Subcutaneous abdominal adipose tissue (tissue), 5 donors: ENCODE results near the gene SLC2A9.

Source experiments
- H3K27ac ChIP-seq: one replicate; pipeline ENCODE4 v1.7.0; 2013; ENCODE audit warnings: low read depth, mild to moderate bottlenecking, inconsistent platforms, low read length, moderate library complexity
- H3K27me3 ChIP-seq, 5 donors: one replicate each; pipeline ENCODE4 v1.7.0; 2013; ENCODE audit warnings: low read length in 5 of 5, inconsistent platforms in 1 of 5; ENCODE audit not compliant: control insufficient read depth in 5 of 5, insufficient read depth in 4 of 5
- H3K36me3 ChIP-seq, 5 donors: one replicate each; pipeline ENCODE4 v1.7.0; 2013; ENCODE audit warnings: low read length in 5 of 5; ENCODE audit not compliant: control insufficient read depth in 5 of 5, insufficient read depth in 5 of 5
- H3K4me1 ChIP-seq, 5 donors: one replicate each; pipeline ENCODE4 v1.7.0; 2013; ENCODE audit warnings: low read length in 5 of 5, mild to moderate bottlenecking in 3 of 5, moderate library complexity in 1 of 5; ENCODE audit not compliant: control insufficient read depth in 5 of 5, insufficient read depth in 5 of 5
- H3K4me3 ChIP-seq, 5 donors: one replicate each; pipeline ENCODE4 v1.7.0; 2013; ENCODE audit warnings: low read length in 5 of 5, low read depth in 1 of 5
- H3K9ac ChIP-seq, 5 donors: one replicate each; pipeline ENCODE4 v1.7.0; 2013; ENCODE audit warnings: low read length in 5 of 5, mild to moderate bottlenecking in 4 of 5, moderate library complexity in 3 of 5
- H3K9me3 ChIP-seq, 5 donors: one replicate each; pipeline ENCODE4 v1.7.0; 2013; ENCODE audit warnings: low read length in 5 of 5; ENCODE audit not compliant: control insufficient read depth in 5 of 5
- donor health status: healthy.
- donor health status: healthy.
- donor health status: healthy.
- donor health status: healthy.
- donor health status: healthy.

Gene SLC2A9

DNA sequence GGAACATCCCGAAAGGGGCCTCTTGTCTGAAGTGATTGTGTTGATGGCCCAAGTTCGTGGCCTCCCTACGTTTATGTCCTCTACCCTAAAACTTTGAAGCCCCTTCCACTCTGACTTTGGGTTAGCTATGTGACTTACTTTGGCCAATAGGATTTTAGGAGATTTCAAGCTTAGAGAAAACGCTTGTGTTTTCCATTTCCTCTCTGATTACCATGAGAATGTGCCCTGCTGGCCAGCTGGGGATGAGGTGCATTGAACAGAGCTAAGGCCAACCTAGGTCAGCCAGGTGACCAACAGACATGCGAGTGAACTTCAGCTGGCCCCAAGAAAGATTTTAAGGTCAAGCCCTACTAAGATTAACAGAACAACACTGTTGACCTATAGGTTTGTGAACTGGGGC lies 82.4 kb downstream of the SLC2A9 start:
- Histone ChIP-seq H3K4me1 (no peaks in the 10 kb centered on the region), H3K4me3 (no peak overlapping the region), H3K9ac (no peak overlapping the region), H3K27me3 (no peaks in the 10 kb centered on the region), H3K27ac (no peak overlapping the region), H3K9me3 (no peaks in the 10 kb centered on the region), H3K36me3 (peaks cover 0 to 4% (median 0%) of the 10 kb centered on the region in 5 donors)

DNA sequence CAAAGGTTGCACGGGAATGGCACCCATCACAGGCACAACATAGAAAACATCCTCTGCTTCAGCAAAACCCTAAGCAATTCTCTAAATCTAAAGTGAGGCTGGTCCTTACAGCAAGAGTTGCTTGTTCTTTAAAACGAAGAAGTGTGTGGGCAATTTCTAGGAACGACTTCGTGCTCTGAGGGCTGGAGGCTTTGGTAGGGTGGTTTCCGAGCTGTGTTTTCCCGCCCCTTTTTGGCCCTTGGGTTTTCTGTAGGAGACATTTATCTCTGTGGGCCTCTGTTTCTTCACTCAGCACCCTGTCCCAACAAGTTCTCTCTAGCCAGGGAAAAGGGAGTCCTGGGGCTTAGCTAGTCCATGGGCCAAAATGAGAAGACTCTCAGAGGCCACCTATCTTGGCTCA lies 84.2 kb downstream of the SLC2A9 start:
- H3K9ac ChIP-seq: no peak overlapping the region
- no peaks in the 10 kb centered on the region for H3K9me3 ChIP-seq
- no peaks in the 10 kb centered on the region for H3K27me3 ChIP-seq
- H3K27ac ChIP-seq: no peak overlapping the region
- H3K4me1 ChIP-seq: no peaks in the 10 kb centered on the region
- H3K36me3 ChIP-seq: peaks cover 0 to 4% (median 0%) of the 10 kb centered on the region in 5 donors
- H3K4me3 ChIP-seq: no peak overlapping the region

DNA sequence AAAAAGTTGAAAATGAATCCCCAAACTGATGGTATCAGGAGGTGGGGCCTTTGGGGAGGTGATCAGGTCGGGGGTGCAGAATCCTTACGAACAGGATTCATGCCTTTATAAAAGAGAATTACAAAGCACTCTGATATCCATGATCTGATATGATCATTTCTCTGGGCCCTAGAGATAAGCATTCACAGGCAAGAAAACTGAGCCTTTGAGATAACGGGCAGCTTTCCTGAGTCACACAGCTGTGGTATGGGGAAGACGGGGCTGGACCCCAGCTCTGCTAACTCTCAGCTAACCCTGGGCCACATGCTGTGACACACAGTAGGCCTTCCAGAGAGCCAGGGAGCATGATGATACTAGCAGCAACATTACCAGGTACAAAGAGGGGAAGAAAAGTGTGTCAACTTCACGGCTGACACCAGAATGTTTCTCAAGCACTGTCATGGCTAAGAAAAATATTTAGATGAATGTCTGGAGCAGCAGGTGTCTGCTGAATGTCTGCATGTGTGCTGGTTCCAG lies 85.1 kb downstream of the SLC2A9 start:
- Histone ChIP-seq H3K27me3 (no peaks in the 10 kb centered on the region), H3K4me3 (no peak overlapping the region), H3K4me1 (peaks cover 0 to 5% (median 0%) of the 10 kb centered on the region in 5 donors), H3K9me3 (no peaks in the 10 kb centered on the region), H3K9ac (no peak overlapping the region), H3K27ac (no peak overlapping the region), H3K36me3 (peaks cover 0 to 4% (median 0%) of the 10 kb centered on the region in 5 donors)

DNA sequence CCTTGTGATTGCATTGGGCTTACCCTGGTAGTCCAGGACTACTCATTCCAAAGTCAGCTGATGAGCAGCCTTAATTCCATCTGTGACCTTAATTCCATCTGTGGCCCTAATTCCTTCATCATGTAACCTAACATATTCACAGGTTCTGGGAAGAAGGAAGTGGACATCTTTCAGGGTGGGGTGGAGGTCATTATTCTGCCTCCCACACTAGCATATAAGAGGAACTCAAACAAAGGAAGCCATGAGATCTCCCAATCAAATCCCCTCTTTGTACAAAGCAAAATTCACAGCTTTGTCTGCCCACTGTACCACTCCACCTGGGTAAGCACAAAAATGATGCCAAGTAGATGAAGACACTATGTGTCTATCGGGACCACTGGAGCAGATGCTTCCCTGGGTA lies 87.3 kb downstream of the SLC2A9 start:
- Histone ChIP-seq H3K9ac (no peak overlapping the region), H3K4me1 (peaks cover 0 to 9% (median 0%) of the 10 kb centered on the region in 5 donors), H3K9me3 (no peaks in the 10 kb centered on the region), H3K27me3 (peaks cover 0 to 3% (median 0%) of the 10 kb centered on the region in 5 donors), H3K36me3 (peaks cover 0 to 4% (median 0%) of the 10 kb centered on the region in 5 donors), H3K27ac (no peak overlapping the region), H3K4me3 (no peak overlapping the region)

DNA sequence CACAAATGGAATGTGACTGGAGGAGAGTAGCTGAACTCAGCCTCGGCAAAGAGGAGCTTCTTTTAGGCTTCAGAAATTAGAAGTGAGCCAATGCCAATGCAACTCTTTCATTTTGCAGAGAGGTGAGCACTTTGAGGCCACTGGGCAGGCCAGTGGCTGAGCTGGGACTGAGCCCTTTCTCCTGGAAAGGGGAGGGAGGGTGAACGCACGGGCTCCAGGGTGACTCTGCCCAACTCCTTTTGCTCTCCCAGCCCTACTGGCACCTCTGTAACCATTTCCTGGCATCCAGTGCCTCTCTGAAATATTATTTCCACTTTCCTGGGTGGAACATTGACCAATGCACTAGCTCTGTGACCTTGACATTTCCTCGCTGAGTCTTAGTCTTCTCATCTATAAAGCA lies 88.1 kb downstream of the SLC2A9 start:
- H3K4me3 ChIP-seq: no peak overlapping the region
- peaks cover 0 to 3% (median 0%) of the 10 kb centered on the region in 5 donors for H3K27me3 ChIP-seq
- peaks cover 0 to 9% (median 0%) of the 10 kb centered on the region in 5 donors for H3K4me1 ChIP-seq
- no peaks in the 10 kb centered on the region for H3K9me3 ChIP-seq
- no peak overlapping the region for H3K9ac ChIP-seq
- H3K36me3 ChIP-seq: peaks cover 0 to 4% (median 0%) of the 10 kb centered on the region in 5 donors
- H3K27ac ChIP-seq: no peak overlapping the region

DNA sequence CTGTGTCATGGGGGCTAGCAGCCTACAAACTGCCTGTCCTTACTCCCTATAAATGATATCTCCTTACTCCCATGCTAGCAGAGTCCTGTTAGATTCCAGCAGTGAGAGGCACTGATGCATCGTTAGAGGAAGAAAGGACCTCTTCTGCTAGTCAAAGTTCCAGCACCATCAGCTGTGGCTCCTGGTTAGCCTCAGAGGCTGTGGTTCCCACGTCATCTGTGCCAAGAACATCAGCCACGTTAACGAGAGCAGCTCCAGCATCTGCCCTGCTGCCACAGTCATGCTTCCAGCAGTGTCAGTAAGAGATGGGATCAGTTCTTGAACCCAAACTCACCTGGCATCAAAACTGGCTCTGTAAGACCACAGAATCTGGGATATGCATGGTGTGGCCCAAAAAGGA lies 88.5 kb downstream of the SLC2A9 start:
- Histone ChIP-seq H3K9me3 (no peaks in the 10 kb centered on the region), H3K9ac (no peak overlapping the region), H3K4me1 (peaks cover 0 to 10% (median 0%) of the 10 kb centered on the region in 5 donors), H3K27ac (no peak overlapping the region), H3K27me3 (peaks cover 0 to 3% (median 0%) of the 10 kb centered on the region in 5 donors), H3K4me3 (no peak overlapping the region), H3K36me3 (peaks cover 0 to 4% (median 0%) of the 10 kb centered on the region in 5 donors)

DNA sequence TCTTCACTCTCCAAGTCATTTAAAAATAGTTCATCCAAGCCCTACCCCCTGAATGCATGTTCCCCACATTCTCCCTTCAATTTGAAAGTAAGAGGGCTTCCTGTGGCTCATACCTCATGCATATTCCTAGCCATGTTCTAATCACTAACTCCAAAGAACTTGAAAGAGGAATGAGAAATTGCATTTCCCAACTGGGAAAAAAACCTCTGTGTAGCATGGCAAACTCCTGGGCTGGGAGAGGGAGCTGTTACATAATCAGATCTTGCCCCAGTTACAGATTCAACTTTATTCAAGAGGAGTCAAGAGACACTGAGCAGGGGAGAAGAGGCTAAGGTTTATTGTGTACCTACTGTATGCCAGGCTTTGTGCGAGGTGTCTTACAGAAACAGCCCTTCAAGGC lies 90.2 kb downstream of the SLC2A9 start:
- H3K27me3 ChIP-seq: peaks cover 0 to 3% (median 0%) of the 10 kb centered on the region in 5 donors
- no peak overlapping the region for H3K9ac ChIP-seq
- no peaks in the 10 kb centered on the region for H3K9me3 ChIP-seq
- peaks cover 0 to 14% (median 3%) of the 10 kb centered on the region in 5 donors for H3K4me1 ChIP-seq
- H3K4me3 ChIP-seq: no peak overlapping the region
- peaks cover 0 to 4% (median 0%) of the 10 kb centered on the region in 5 donors for H3K36me3 ChIP-seq
- no peak overlapping the region for H3K27ac ChIP-seq

DNA sequence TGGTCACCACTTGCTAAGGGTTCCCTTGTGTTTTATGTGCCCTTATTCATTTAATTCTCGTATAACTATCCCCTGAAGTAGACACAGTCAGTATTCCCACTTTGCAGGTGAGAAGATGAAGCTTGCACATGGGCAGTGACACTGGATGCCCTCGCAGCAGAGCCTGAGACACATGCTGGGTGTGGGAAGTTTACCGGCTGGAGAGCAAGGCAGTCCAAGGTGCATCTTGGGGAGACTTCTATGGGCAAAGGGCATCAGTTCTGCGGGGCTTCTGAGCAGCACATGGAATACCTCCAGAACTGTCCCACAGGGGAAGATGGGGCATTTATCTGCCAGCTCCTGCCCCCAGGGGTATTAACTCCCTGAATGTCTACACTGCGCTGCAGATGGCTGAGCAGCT lies 92.2 kb downstream of the SLC2A9 start:
- H3K27me3 ChIP-seq: peaks cover 0 to 3% (median 0%) of the 10 kb centered on the region in 5 donors
- no peak overlapping the region for H3K27ac ChIP-seq
- H3K4me3 ChIP-seq: no peak overlapping the region
- peaks cover 0 to 3% (median 0%) of the 10 kb centered on the region in 5 donors for H3K36me3 ChIP-seq
- H3K9ac ChIP-seq: no peak overlapping the region
- no peaks in the 10 kb centered on the region for H3K9me3 ChIP-seq
- peaks cover 0 to 14% (median 3%) of the 10 kb centered on the region in 5 donors for H3K4me1 ChIP-seq

DNA sequence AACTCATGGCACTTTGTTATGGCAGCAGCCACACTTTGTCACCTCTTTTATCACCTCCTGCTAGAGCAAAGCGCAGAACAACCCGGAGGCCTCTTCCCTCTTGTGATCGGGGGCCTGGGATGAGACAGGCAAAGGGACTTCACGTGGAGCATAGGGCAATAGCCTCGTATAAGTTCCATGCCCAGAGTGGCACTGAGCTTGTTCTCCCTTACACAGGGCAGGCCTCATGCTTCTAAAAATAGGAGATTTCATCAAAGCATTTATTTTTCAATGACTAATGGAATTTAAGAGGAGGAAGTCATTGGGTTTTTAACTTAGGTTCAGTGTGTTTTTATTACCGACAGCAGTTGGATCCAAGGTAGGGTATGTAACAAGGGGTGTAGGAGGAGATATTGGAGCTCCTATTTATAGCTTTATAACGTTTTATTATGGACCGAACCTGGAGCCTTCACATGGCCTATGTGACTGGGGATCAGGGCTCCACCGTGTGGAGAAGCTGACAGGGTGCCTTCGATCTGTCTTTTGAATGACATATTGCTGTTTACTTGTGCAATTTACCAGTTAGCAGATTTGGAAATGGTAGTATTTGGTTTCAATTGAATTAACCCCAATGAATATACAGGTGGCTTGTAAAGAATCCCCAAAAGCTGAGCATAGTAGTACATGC lies 93.8 kb downstream of the SLC2A9 start:
- Histone ChIP-seq H3K9ac (no peak overlapping the region), H3K4me1 (peaks cover 0 to 14% (median 3%) of the 10 kb centered on the region in 5 donors), H3K9me3 (no peaks in the 10 kb centered on the region), H3K27ac (no peak overlapping the region), H3K27me3 (peaks cover 0 to 9% (median 0%) of the 10 kb centered on the region in 5 donors), H3K4me3 (no peak overlapping the region), H3K36me3 (peaks cover 0 to 3% (median 0%) of the 10 kb centered on the region in 5 donors)

DNA sequence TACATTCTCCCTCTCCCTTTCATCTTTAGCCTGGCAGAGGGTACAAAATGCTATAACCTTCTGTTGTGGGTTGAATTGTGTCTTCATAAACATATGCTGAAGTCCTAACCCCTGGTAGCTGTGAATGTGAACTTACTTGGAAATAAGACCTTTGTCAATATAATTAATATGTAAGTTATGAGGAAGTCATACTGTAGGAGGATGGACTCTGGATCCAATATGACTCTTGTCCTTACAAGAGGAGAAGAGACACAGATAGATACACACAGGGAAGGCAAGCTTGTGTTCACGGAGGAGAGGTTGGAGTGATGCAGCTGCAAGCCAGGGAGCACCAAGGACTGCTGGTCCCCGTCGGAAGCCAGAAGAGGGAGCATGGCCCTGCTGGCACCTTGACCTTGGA lies 94.7 kb downstream of the SLC2A9 start:
- Histone ChIP-seq H3K36me3 (peaks cover 0 to 3% (median 0%) of the 10 kb centered on the region in 5 donors), H3K9ac (no peak overlapping the region)

More for the DNA sequence above, 94.7 kb downstream of the SLC2A9 start:
- H3K4me1 ChIP-seq: peaks cover 0 to 13% (median 3%) of the 10 kb centered on the region in 5 donors
- peaks cover 0 to 9% (median 0%) of the 10 kb centered on the region in 5 donors for H3K27me3 ChIP-seq
- H3K27ac ChIP-seq: no peak overlapping the region
- no peak overlapping the region for H3K4me3 ChIP-seq
- no peaks in the 10 kb centered on the region for H3K9me3 ChIP-seq
